ENCODE measurements around the gene LOXL1. TPM values are rescaled to one million over a fixed set of nuclear protein-coding genes. Genes with fewer than 3 reads are reported as not detected.
A peak's percentile ranks its signal among the peaks of the same experiment; 100 is the strongest.

Gene LOXL1
- polyA plus RNA-seq (1.9 and 2.1 TPM in 2 replicates), polyA minus RNA-seq (1.7 and 2.2 TPM in 2 replicates)

- Histone ChIP-seq H3K9me2 (ENCODE audit: insufficient read depth, low read length) (no peaks in the 10 kb centered on the region), H4K20me1 (ENCODE audit: insufficient read depth) (no peaks in the 10 kb centered on the region), H2AFZ (ENCODE audit: low read depth, low read length) (no peak within 1 kb of the TSS), H3K27me3 (ENCODE audit: insufficient read depth, low read depth, low read length) (peaks cover 29% of the 10 kb centered on the region), H3K4me3 (ENCODE audit: low read length) (peak within 1 kb of the TSS; percentile 60), H3K9ac (ENCODE audit: low read length) (peak within 1 kb of the TSS; percentile 10), H3K9me3 (ENCODE audit: low read length) (no peaks in the 10 kb centered on the region), H3K27ac (ENCODE audit: low read length) (no peak within 1 kb of the TSS), H3K79me2 (replicated peaks; ENCODE audit: insufficient read depth, low read length) (no peaks in the 10 kb centered on the region), H3K4me2 (ENCODE audit: low read length) (no peak within 1 kb of the TSS), H3F3A (ENCODE audit: insufficient read depth, low read length, poor library complexity, severe bottlenecking) (no peaks in the 10 kb centered on the region), H3K36me3 (ENCODE audit: insufficient read depth, low read length) (no peaks in the 10 kb centered on the region)
- no peak for TF ChIP-seq CTCF (IDR thresholded peaks at IDR 0.05; ENCODE audit: poor library complexity, severe bottlenecking)
- peak; percentile 23 for TF ChIP-seq EZH2 (IDR thresholded peaks at IDR 0.05; ENCODE audit: borderline replicate concordance, insufficient read depth, low read length, poor library complexity, severe bottlenecking)
- no peak for TF ChIP-seq EP300 (conservative IDR thresholded peaks at IDR 0.05; ENCODE audit: poor library complexity, severe bottlenecking)
Measured at GRCh38 chr15:73926219-73927002, at the start of gene LOXL1. LOXL1 (plus strand) TSS chr15:73926462; CDS start chr15:73926784, 322 bp downstream.

- H3K4me3 ChIP-seq (ENCODE audit: low read length), result no peak overlapping the region
- H2AFZ ChIP-seq (ENCODE audit: low read depth, low read length), result no peak overlapping the region
- no peaks in the 10 kb centered on the region for H3K27me3 ChIP-seq (ENCODE audit: insufficient read depth, low read depth, low read length)
- no peak overlapping the region for H3K27ac ChIP-seq (ENCODE audit: low read length)
- no peaks in the 10 kb centered on the region for H3K9me2 ChIP-seq (ENCODE audit: insufficient read depth, low read length)
- H4K20me1 ChIP-seq (ENCODE audit: insufficient read depth), result no peaks in the 10 kb centered on the region
- no peak overlapping the region for H3K9ac ChIP-seq (ENCODE audit: low read length)
- H3F3A ChIP-seq (ENCODE audit: insufficient read depth, low read length, poor library complexity, severe bottlenecking), result no peaks in the 10 kb centered on the region
- H3K36me3 ChIP-seq (ENCODE audit: insufficient read depth, low read length), result no peaks in the 10 kb centered on the region
- no peak overlapping the region for H3K4me2 ChIP-seq (ENCODE audit: low read length)
- H3K79me2 ChIP-seq (replicated peaks; ENCODE audit: insufficient read depth, low read length), result no peaks in the 10 kb centered on the region
- no peaks in the 10 kb centered on the region for H3K9me3 ChIP-seq (ENCODE audit: low read length)
- TF ChIP-seq TAF1 (IDR thresholded peaks at IDR 0.05; ENCODE audit: low read depth) (no peak), EZH2 (IDR thresholded peaks at IDR 0.05; ENCODE audit: borderline replicate concordance, insufficient read depth, low read length, poor library complexity, severe bottlenecking) (no peak), EP300 (conservative IDR thresholded peaks at IDR 0.05; ENCODE audit: poor library complexity, severe bottlenecking) (no peak), CTCF (IDR thresholded peaks at IDR 0.05; ENCODE audit: poor library complexity, severe bottlenecking) (no peak), SMC3 (conservative IDR thresholded peaks at IDR 0.05; ENCODE audit: poor library complexity) (no peak), REST (IDR thresholded peaks at IDR 0.05; ENCODE audit: borderline replicate concordance) (no peak), RAD21 (conservative IDR thresholded peaks at IDR 0.05) (no peak), MXI1 (conservative IDR thresholded peaks at IDR 0.05; ENCODE audit: poor library complexity, severe bottlenecking) (no peak), POLR2AphosphoS5 (IDR thresholded peaks at IDR 0.05) (no peak)
Measured at GRCh38 chr15:73879426-73879825, 46.8 kb upstream of the LOXL1 start.
